Spleen (tissue), 11 donors: ENCODE results near the gene DKK3. TPM values are rescaled to one million over a fixed set of nuclear protein-coding genes. Genes with fewer than 3 reads are reported as not detected.

ENCODE experiments used
- DNase-seq: peaks from one replicate; pipeline ENCODE4 v3.0.0-alpha.2; 2020
- H3K27ac ChIP-seq, 8 donors: fragments of 200-600 bp; sonication (generic) in 7 of 8; 1 replicate in 4 of 8; 2 replicates in 4 of 8; pipeline versions ENCODE4 v1.5.0 to v1.8.0; 2016 to 2021; ENCODE audit warnings: inconsistent platforms in 4 of 8, mild to moderate bottlenecking in 4 of 8, moderate library complexity in 1 of 8
- H3K27me3 ChIP-seq, 7 donors: fragments of 200-600 bp; sonication (generic) in 6 of 7; replicated peaks in 1 of 7; 1 replicate in 4 of 7; 2 replicates in 3 of 7; pipeline versions ENCODE4 v1.5.0 to v1.8.0; 2016 to 2021; ENCODE audit warnings: inconsistent platforms in 3 of 7, mild to moderate bottlenecking in 1 of 7
- H3K36me3 ChIP-seq, 6 donors: fragments of 200-600 bp; sonication (generic) in 5 of 6; 1 replicate in 4 of 6; 2 replicates in 2 of 6; pipeline versions ENCODE4 v1.5.0 to v1.8.0; 2016 to 2021; ENCODE audit warnings: inconsistent platforms in 2 of 6
- H3K4me1 ChIP-seq, 6 donors: fragments of 200-600 bp; sonication (generic) in 5 of 6; 1 replicate in 3 of 6; 2 replicates in 3 of 6; pipeline versions ENCODE4 v1.5.0 to v1.8.0; 2016 to 2021; ENCODE audit warnings: inconsistent platforms in 3 of 6
- H3K4me3 ChIP-seq, 8 donors: fragments of 200-600 bp; sonication (generic) in 7 of 8; 1 replicate in 4 of 8; 2 replicates in 4 of 8; pipeline versions ENCODE4 v1.5.0 to v1.8.0; 2016 to 2021; ENCODE audit warnings: inconsistent platforms in 4 of 8, mild to moderate bottlenecking in 4 of 8, moderate library complexity in 2 of 8
- H3K9me3 ChIP-seq, 8 donors: fragments of 200-600 bp; sonication (generic) in 7 of 8; 1 replicate in 4 of 8; 2 replicates in 4 of 8; pipeline versions ENCODE4 v1.5.0 to v1.8.0; 2016 to 2021; ENCODE audit warnings: inconsistent platforms in 4 of 8
- CTCF ChIP-seq, 11 experiments: fragments of 200-600 bp in 7 of 11; fragments of 450-650 bp in 4 of 11; sonication (generic) in 4 of 11; IDR thresholded peaks in 8 of 11; conservative IDR thresholded peaks in 3 of 11; 1 replicate in 7 of 11; 2 replicates in 4 of 11; pipeline versions ENCODE4 v1.4.0 to v1.8.0; 2016 to 2021; ENCODE audit warnings: antibody characterized with exemption in 11 of 11, inconsistent platforms in 4 of 11, mild to moderate bottlenecking in 1 of 11
- POLR2A ChIP-seq, 3 donors: fragments of 450-650 bp; IDR thresholded peaks; one replicate each; pipeline ENCODE4 v1.5.1; 2017; ENCODE audit warnings: antibody characterized with exemption in 3 of 3, mild to moderate bottlenecking in 1 of 3
- POLR2AphosphoS5 ChIP-seq, 3 donors: sonication (generic); formaldehyde crosslinking; IDR thresholded peaks; one replicate each; pipeline ENCODE4 v1.5.1; 2017; ENCODE audit warnings: antibody characterized with exemption in 3 of 3
- WGBS, 5 donors: extraction: QIAGEN DNeasy Blood & Tissue Kit in 3 of 5; methylation state at CpG; one replicate each; pipeline versions ENCODE4 v1.1.5 to v1.1.7; 2013 to 2018; 5-methylcytosine and 5-hydroxymethylcytosine counted together
- intact Hi-C: fragments of 100-400 bp; cut with DNase I; formaldehyde crosslinking; loops from one replicate; pipeline ENCODE4 v1.15.0; 2023; ENCODE audit warnings: low total_unique reads
- polyA plus RNA-seq, 3 donors: library from polyadenylated mRNA; stranded (reverse); fragments of 200-250 nt; gene quantifications; one replicate each; pipeline ENCODE4 v1.2.1, GENCODE V29; 2013
- total RNA-seq, 7 donors: library from RNA; depleted of rRNA in 3 of 7; stranded (reverse); fragments of >200 nt in 3 of 7; fragmentation: NEBNext Ultra II Directional in 4 of 7; extraction: Animal tissue kit (Norgen Biotek cat#: 25700) in 4 of 7; gene quantifications; one replicate each; pipeline versions ENCODE4 v1.1.0 to v1.2.1, GENCODE V29; 2016 to 2021
- donor health status: healthy with polysubstance abuse.
- donor health status: DM: no; HTN: no; CAD: no; lungs with moderate emphysema.
- donor health status: DM: no; HTN: no; CAD: no.
- donor health status: Bipolar disorder and iron deficiency.
- donor health status: healthy.
- donor health status: DM: no; HTN: no; CAD: no.
- donor health status: DM: yes; HTN: yes; CAD: no.

Gene DKK3
- total and polyA plus RNA-seq, 10 donors: 8.6 to 111 (median 45.9) TPM

DNA sequence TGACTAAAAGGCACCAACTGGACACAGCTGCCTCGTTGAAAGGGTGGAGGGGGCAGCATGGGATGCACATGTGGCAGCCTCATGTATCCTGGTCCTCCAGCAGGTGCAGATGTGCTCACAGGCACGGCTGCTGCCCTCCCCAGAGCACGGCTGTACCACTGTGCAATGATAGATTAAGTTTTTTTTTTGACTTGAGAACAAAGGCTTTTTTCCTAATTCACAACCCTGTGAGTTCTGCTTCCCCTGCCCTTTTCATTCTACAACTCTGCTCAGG lies 11.4 kb downstream of the DKK3 start:
- H3K27me3 ChIP-seq: peaks cover 0 to 11% (median 0%) of the 10 kb centered on the region in 7 donors
- intact Hi-C loops: no loop called here
- H3K36me3 ChIP-seq: no peaks in the 10 kb centered on the region
- peak overlapping the region in 3 of 8 donors; percentile 38 to 75 (median 68) for H3K27ac ChIP-seq
- 55 to 87% (median 70%) methylated on average over 3 of the region's 3 CpGs for WGBS, 5 donors
- H3K9me3 ChIP-seq: no peaks in the 10 kb centered on the region
- H3K4me3 ChIP-seq: no peak overlapping the region
- no peak for DNase-seq
- TF ChIP-seq POLR2A (IDR thresholded peaks at IDR 0.05) (no peak), POLR2AphosphoS5 (IDR thresholded peaks at IDR 0.05) (no peak), CTCF (IDR thresholded peaks at IDR 0.05 in 8 of 11, conservative IDR thresholded peaks at IDR 0.05 in 3 of 11) (no peak)
- peaks cover 0 to 18% (median 2%) of the 10 kb centered on the region in 6 donors for H3K4me1 ChIP-seq

GRCh38 chr11:11996321-11997048 lies 11.9 kb downstream of the DKK3 start:
- Histone ChIP-seq H3K9me3 (no peaks in the 10 kb centered on the region), H3K36me3 (no peaks in the 10 kb centered on the region), H3K27me3 (peaks cover 0 to 11% (median 0%) of the 10 kb centered on the region in 7 donors), H3K27ac (peak overlapping the region in 5 of 8 donors; percentile 5 to 75 (median 38)), H3K4me1 (peaks cover 0 to 18% (median 2%) of the 10 kb centered on the region in 6 donors), H3K4me3 (no peak overlapping the region)
- intact Hi-C loops: no loop called here
- no peak for DNase-seq
- 77 to 93% (median 87%) methylated on average over 10 to 11 of the region's 11 CpGs for WGBS, 5 donors
- no peak for TF ChIP-seq CTCF (IDR thresholded peaks at IDR 0.05 in 8 of 11, conservative IDR thresholded peaks at IDR 0.05 in 3 of 11)
- no peak for TF ChIP-seq POLR2AphosphoS5 (IDR thresholded peaks at IDR 0.05)
- no peak for TF ChIP-seq POLR2A (IDR thresholded peaks at IDR 0.05)

DNA sequence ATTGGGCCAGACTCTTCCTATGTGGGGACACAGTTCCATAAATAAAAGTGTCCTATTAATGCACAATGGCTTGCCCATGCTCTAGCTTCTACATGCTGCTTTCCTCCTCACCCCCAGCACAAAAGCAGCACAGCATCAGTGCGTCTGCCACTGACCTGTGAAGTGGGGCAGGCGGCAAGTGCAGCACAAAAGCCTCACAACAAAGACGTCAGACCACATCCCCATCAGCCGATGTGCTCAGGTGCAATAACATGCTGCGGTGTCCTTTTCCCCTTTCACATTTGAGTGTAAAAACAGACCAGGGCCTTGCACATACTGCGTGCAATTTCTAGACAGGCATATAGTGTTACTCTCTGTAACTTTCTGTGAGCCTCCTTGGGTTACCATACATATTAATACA lies 12.8 kb downstream of the DKK3 start:
- DNase-seq: no peak
- TF ChIP-seq POLR2A (IDR thresholded peaks at IDR 0.05) (no peak), POLR2AphosphoS5 (IDR thresholded peaks at IDR 0.05) (peak in 2 of 3 donors; percentile 13 to 64)
- no peaks in the 10 kb centered on the region for H3K36me3 ChIP-seq
- H3K27me3 ChIP-seq: peaks cover 0 to 11% (median 0%) of the 10 kb centered on the region in 7 donors
- no peak overlapping the region for H3K4me3 ChIP-seq
- peak overlapping the region in 6 of 8 donors; percentile 5 to 75 (median 46) for H3K27ac ChIP-seq
- 78 to 85% (median 83%) methylated on average over 6 of the region's 6 CpGs for WGBS, 5 donors
- intact Hi-C loops: no loop called here
- no peaks in the 10 kb centered on the region for H3K9me3 ChIP-seq
- H3K4me1 ChIP-seq: peaks cover 0 to 18% (median 2%) of the 10 kb centered on the region in 6 donors

GRCh38 chr11:11993839-11994238 lies 14.6 kb downstream of the DKK3 start:
- H3K9me3 ChIP-seq: no peaks in the 10 kb centered on the region
- intact Hi-C loops: no loop called here
- no peak overlapping the region for H3K4me3 ChIP-seq
- H3K36me3 ChIP-seq: no peaks in the 10 kb centered on the region
- 80 to 91% (median 85%) methylated on average over 8 of the region's 8 CpGs for whole genome bisulfite sequencing, 5 donors
- H3K27ac ChIP-seq: peak overlapping the region in 1 of 8 donors; percentile 75
- H3K27me3 ChIP-seq: peaks cover 0 to 11% (median 0%) of the 10 kb centered on the region in 7 donors
- no peak for DNase-seq
- peaks cover 0 to 18% (median 2%) of the 10 kb centered on the region in 6 donors for H3K4me1 ChIP-seq
- TF ChIP-seq POLR2AphosphoS5 (IDR thresholded peaks at IDR 0.05): no peak
- no peak for TF ChIP-seq CTCF (IDR thresholded peaks at IDR 0.05 in 8 of 11, conservative IDR thresholded peaks at IDR 0.05 in 3 of 11)
- TF ChIP-seq POLR2A (IDR thresholded peaks at IDR 0.05): no peak
